Stimulated activated effector memory CD8-positive, alpha-beta T cell treated with anti-CD3 and anti-CD28 coated beads, Interleukin-12 subunit alpha, Interleukin-12 subunit beta, amount 100 ng/mL, for 72 hours (primary cell): ENCODE data around the gene POMGNT2.
A peak's percentile ranks its signal among the peaks of the same experiment; 100 is the strongest.
"Not testable (repeated sequence)": the region's sequence is repeated elsewhere in the genome, so short reads cannot be mapped to it uniquely, and the experiment has no call there.

ENCODE experiments used
- ATAC-seq: fragments of 150-1000 bp; cut with Tn5 transposase; 2 replicates; pipeline ENCODE4 v1.10.0; 2021
- DNase-seq, 2 donors: peaks; one replicate each; pipeline ENCODE4 v3.0.0; 2021 to 2022; ENCODE audit warnings: low spot score in 2 of 2
- H3K27ac Mint-ChIP-seq: one replicate; pipeline ENCODE4 v1.8.0; 2022; ENCODE audit warnings: mild to moderate bottlenecking, mixed read lengths
- H3K36me3 Mint-ChIP-seq: one replicate; pipeline ENCODE4 v1.8.0; 2022; ENCODE audit warnings: mild to moderate bottlenecking, mixed read lengths
- H3K4me1 Mint-ChIP-seq: one replicate; pipeline ENCODE4 v1.8.0; 2022; ENCODE audit warnings: mixed read lengths
- H3K4me3 Mint-ChIP-seq: one replicate; pipeline ENCODE4 v1.8.0; 2022; ENCODE audit warnings: mild to moderate bottlenecking, mixed read lengths
- H3K9me3 Mint-ChIP-seq: one replicate; pipeline ENCODE4 v1.8.0; 2022; ENCODE audit warnings: mixed read lengths

The POMGNT2 gene

DNA sequence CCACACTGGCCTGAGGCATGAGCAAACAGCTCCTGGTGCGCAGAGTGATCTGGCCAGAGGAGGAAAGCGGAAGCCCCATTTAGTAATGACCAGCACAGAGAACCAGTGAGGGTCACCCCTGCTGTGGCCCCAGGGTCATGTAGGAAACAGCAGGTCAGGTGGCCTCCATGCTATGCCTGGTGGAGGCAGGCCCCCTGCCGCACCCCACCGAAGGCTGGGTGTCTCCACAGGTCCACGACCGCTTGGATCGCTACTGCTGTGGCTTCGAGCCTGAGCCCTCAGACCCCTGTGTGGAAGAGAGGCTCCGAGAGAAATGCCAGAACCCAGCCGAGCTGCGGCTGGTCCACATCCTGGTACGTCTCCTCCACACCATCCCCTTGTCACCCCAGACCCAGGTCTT lies 52.6 kb downstream of the POMGNT2 start:
- ATAC-seq (no peak), DNase-seq (no peak)
- no peak overlapping the region for H3K27ac Mint-ChIP-seq
- H3K9me3 Mint-ChIP-seq: peaks cover 13% of the 10 kb centered on the region
- no peak overlapping the region for H3K4me3 Mint-ChIP-seq
- no peaks in the 10 kb centered on the region for H3K4me1 Mint-ChIP-seq
- no peaks in the 10 kb centered on the region for H3K36me3 Mint-ChIP-seq

DNA sequence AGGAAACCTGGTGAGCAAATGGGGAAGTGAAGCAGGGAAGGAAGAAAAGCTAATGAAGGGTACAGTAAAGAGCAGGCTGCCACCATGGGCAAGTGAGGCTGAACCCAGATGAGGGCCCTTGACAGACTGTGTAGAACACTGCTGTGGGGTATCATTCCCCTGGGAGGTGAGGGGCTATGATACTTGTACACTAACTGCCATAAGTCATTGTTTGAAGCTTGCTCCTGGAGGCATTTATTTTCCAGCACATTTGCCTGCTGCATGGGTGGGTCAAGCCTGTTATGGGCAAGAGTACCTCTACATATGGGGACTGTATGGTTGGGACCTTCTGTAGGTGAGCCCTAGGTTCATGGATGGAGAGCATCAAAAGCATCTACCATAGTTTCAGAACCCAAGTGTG lies 57.4 kb downstream of the POMGNT2 start:
- no peaks in the 10 kb centered on the region for H3K4me1 Mint-ChIP-seq
- ATAC-seq: no peak
- H3K27ac Mint-ChIP-seq: no peak overlapping the region
- peaks cover 29% of the 10 kb centered on the region for H3K9me3 Mint-ChIP-seq
- H3K36me3 Mint-ChIP-seq: no peaks in the 10 kb centered on the region
- no peak overlapping the region for H3K4me3 Mint-ChIP-seq
- DNase-seq: peak in 1 of 2 donors; percentile 32

DNA sequence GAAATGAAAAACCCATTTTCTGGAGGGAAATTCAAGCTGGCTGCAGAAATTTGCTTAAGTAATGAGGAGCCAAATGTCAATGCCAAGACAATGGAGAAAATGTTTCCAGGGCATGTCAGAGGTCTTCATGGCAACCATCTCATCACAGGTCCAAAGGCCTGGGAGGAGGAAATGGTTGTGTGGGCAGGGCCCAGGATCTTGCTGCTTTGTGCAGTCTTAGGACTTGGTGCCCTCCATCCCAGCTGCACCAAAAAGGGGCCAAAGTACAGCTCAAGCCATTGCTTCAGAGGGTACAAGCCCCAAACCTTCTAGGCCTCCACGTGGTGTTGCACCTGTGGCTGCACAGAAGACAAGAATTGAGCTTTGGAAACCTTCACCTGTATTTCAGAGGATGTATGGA lies 59.3 kb downstream of the POMGNT2 start:
- DNase-seq (no peak), ATAC-seq (no peak)
- H3K4me1 Mint-ChIP-seq: no peaks in the 10 kb centered on the region
- H3K27ac Mint-ChIP-seq: no peak overlapping the region
- H3K4me3 Mint-ChIP-seq: no peak overlapping the region
- peaks cover 24% of the 10 kb centered on the region for H3K9me3 Mint-ChIP-seq
- H3K36me3 Mint-ChIP-seq: no peaks in the 10 kb centered on the region

DNA sequence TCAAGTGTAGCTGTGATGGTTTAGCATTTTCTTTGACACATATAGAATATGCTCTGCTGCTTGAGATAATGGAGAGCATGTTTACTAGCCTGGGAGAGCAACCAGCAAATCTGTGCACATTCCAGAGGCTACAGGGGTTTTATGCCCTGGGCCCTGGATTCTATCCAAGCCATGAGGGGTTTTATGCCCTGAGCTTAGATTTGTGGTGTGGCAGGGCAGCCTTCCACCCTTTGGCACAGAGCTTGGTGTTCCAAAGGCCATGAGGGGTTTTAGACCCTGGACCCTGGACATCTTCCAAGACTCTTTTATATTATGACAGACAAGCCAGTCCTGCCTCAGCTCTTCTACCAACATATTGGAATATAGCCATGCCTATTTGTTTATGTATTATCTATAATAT lies 60.8 kb downstream of the POMGNT2 start:
- H3K4me3 Mint-ChIP-seq: not testable (repeated sequence)

DNA sequence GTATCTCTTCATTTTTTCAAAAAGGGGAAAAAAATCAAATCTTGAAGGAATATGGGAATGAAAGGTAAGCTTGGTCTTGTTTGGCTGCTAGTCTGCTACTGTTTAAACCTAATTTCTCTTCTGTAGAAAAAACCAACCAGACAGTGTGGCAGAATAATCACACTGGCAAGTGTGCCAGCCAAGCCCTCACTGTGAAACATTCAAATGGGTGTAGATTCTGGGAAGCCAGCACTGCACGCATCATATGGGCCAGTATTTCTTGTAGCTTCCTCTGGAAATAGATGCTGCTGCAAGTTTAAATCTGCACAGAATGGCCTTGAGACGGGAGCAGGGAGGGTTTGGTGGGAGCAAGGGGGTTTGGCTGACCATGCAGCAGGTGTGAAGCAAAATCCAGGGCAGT lies 62.1 kb downstream of the POMGNT2 start:
- Mint-ChIP-seq H3K9me3 (peaks cover 16% of the 10 kb centered on the region), H3K27ac (no peak overlapping the region), H3K36me3 (no peaks in the 10 kb centered on the region), H3K4me3 (no peak overlapping the region), H3K4me1 (no peaks in the 10 kb centered on the region)
- ATAC-seq: no peak
- DNase-seq: no peak

More for the DNA sequence above, 60.8 kb downstream of the POMGNT2 start:
- H3K27ac Mint-ChIP-seq, H3K36me3 Mint-ChIP-seq, ATAC-seq, H3K4me1 Mint-ChIP-seq, DNase-seq: not testable (repeated sequence)
- H3K9me3 Mint-ChIP-seq: peaks cover 16% of the 10 kb centered on the region

DNA sequence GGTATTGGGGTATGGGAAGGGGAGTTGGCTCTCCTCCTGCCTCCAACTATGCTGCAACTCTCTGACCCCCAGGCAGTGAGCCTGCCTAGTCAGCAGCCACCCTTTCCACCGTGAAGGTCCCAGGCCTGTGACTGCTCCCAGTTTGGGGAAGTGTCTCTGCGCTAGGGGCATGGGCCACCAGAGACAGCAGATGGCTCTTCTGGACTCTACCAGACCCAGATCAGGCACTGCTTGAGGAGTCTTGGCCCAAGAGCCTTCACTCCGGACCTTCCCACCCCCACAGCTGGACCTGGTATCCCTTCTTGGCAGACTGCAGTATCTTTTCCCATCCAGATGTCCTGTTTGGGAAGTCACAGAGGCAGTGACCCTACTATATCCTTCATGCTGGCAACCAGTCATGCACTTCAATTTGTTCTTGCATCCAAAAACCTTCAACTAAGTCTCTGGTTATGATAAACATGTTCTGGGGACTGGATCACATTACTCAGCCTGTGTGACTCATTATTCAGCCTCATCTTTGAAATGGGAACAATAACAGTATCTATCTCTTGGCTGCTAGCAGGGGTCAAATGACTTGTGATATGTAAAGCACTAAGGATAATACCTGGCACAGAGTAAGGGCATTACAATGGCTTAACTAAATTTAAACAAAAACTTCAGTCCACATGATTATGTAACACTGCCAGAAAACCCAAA lies 62.7 kb downstream of the POMGNT2 start:
- ATAC-seq (no peak), DNase-seq (peak in 1 of 2 donors; percentile 23)
- Mint-ChIP-seq H3K27ac (no peak overlapping the region), H3K9me3 (peaks cover 16% of the 10 kb centered on the region), H3K36me3 (no peaks in the 10 kb centered on the region), H3K4me3 (no peak overlapping the region), H3K4me1 (peaks cover 6% of the 10 kb centered on the region)

DNA sequence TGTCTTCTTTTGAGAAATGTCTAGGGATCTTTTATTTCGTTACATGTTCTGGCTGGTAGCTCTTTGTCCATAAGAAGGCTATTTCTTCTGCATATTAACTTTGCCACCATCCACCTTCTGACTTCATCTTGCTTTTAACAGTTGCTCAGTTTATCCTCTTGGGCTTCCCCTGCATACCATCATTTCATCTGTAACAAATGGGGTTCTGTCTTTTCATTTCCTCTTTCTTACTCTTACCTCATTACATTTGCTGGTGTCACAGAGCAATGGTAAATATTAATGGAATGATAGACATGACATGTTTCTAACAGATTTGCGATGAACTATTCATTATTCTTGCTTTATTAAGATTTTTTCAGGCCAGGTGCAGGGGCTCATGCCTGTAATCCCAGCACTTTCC lies 64.4 kb downstream of the POMGNT2 start:
- Mint-ChIP-seq H3K4me1 (peaks cover 19% of the 10 kb centered on the region), H3K9me3 (peaks cover 9% of the 10 kb centered on the region), H3K27ac (no peak overlapping the region), H3K4me3 (no peak overlapping the region), H3K36me3 (no peaks in the 10 kb centered on the region)
- ATAC-seq: no peak
- no peak for DNase-seq

DNA sequence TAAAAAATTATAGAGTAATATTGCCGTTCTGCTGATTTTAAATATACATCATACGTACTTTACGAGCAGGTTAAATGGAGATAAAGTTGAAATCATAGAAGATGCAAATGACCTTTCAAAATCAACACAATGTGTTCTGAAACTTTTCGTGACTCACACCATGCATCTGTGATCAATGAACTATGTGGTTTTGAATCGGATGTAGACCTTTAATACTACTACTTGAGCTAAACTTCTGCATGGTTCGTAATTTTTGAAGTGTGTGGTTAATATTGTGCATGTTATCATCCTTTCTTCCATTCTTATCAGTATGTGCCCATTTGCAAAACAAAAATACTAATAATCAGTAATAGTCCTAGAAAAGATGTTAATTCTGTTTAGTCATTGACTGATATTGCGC lies 67.9 kb downstream of the POMGNT2 start:
- H3K36me3 Mint-ChIP-seq: no peaks in the 10 kb centered on the region
- peaks cover 34% of the 10 kb centered on the region for H3K4me1 Mint-ChIP-seq
- H3K9me3 Mint-ChIP-seq: no peaks in the 10 kb centered on the region
- ATAC-seq: peak; percentile 74
- no peak overlapping the region for H3K4me3 Mint-ChIP-seq
- no peak overlapping the region for H3K27ac Mint-ChIP-seq
- no peak for DNase-seq

DNA sequence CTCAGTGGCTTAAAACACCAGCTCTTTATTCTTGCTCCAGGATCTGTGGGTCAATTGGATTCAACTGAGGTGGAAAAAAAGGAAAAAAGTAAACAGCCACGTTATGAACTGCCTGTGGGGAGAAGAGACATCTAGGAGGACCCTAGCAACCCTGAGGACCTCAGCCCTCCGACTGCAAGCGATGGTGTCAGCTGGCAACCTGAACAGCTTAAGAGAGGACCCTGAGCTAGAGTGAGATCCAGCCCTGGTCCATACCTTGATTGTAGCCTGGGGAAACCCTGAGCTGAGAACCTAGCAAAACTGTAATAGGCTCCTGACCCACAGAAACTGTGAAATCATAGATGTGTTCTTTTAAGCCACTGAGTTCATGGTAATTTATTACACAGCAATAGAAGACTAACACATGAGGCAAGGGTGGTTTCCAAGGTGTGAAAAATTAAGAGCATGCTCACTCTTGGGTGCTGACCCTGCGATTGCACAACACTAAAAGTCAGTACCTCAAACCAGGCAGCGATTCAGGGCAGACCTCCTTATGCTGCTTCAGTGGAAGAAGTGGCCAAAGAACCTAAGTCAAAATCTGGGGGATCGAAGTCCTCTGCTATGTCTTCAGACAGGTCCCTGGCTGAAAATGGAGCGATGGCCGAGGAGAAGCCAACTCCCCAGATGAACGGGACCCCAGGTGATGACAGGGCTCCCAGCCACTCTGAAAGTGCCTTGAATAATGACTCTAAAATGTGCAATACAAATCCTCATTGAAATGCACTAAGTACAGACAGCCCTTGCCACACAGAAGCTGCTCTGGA lies 69.1 kb downstream of the POMGNT2 start:
- Mint-ChIP-seq H3K4me3 (no peak overlapping the region), H3K9me3 (no peaks in the 10 kb centered on the region), H3K4me1 (peaks cover 34% of the 10 kb centered on the region), H3K36me3 (no peaks in the 10 kb centered on the region), H3K27ac (no peak overlapping the region)
- ATAC-seq (peak; percentile 89), DNase-seq (no peak)

DNA sequence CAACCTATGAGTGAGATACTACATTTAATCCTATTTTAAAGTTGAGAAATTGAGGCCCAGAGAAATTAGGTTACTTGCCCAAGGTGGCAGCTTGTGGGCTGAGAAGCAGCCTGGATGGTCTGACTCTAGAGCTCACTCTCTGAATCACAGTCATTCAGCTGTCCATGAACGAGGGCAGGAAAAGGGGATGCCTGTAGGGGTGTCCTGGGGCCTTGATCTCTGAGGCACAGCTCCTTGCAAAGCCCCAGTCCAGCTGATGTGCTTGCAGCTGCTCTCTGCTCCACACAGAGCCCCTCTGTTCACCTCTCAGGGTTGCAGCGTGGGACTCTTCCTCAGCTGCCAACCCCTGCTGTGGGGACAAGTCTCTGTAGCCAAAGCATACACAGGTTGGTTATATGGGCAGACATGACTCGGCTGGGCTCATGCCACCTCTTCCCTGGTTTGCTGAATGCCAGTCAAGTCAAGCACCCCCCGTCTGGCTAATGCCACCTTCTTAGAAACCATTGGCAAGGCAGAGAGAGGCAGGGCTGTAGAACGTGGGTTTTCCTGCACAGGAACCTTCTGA lies 70.0 kb downstream of the POMGNT2 start:
- H3K36me3 Mint-ChIP-seq: no peaks in the 10 kb centered on the region
- H3K4me3 Mint-ChIP-seq: no peak overlapping the region
- no peak overlapping the region for H3K27ac Mint-ChIP-seq
- no peaks in the 10 kb centered on the region for H3K9me3 Mint-ChIP-seq
- DNase-seq: no peak
- no peak for ATAC-seq
- H3K4me1 Mint-ChIP-seq: peaks cover 34% of the 10 kb centered on the region

DNA sequence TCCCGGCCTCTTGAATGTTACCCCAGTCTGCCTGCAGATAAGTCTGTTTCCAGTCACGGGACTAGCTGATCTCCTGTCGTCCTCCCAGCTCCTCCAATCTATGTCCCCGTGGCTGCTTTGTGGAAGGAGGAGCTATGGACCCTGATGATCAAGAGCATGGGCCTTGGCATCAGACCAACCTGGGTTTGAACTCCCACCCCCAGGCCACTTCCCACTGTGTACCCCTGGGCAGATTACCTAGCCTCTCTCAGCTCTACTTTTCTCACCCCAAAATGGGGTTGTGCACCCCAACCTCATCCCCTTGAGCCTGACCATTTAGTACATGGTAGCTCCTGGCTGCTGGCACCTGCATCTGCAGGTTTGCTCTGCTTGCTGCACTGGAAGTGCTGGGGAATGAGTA lies 71.0 kb downstream of the POMGNT2 start:
- ATAC-seq (no peak), DNase-seq (no peak)
- Mint-ChIP-seq H3K4me1 (peaks cover 34% of the 10 kb centered on the region), H3K27ac (no peak overlapping the region), H3K36me3 (no peaks in the 10 kb centered on the region), H3K4me3 (no peak overlapping the region), H3K9me3 (no peaks in the 10 kb centered on the region)

DNA sequence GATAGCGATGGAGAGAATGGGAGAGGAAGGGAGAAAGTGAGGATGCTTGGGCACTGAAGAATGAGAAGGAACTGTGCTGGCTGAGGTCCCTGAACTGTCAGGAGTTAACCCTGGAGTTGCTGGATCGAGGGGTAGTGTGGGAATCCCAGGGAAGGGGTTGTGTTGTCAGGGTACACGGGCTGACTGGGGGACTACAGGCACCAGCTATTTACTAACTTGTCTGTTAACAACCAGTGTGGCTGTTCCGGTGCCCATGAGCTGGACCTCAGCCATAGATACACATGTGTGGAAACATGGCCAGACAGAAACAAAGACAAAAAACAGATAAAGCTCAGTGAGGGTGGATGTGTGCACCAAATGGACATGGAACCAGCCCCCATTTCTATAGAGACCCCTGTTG lies 71.7 kb downstream of the POMGNT2 start:
- Mint-ChIP-seq H3K4me3 (no peak overlapping the region), H3K36me3 (no peaks in the 10 kb centered on the region), H3K4me1 (peaks cover 34% of the 10 kb centered on the region), H3K27ac (no peak overlapping the region), H3K9me3 (no peaks in the 10 kb centered on the region)
- DNase-seq (no peak), ATAC-seq (no peak)

DNA sequence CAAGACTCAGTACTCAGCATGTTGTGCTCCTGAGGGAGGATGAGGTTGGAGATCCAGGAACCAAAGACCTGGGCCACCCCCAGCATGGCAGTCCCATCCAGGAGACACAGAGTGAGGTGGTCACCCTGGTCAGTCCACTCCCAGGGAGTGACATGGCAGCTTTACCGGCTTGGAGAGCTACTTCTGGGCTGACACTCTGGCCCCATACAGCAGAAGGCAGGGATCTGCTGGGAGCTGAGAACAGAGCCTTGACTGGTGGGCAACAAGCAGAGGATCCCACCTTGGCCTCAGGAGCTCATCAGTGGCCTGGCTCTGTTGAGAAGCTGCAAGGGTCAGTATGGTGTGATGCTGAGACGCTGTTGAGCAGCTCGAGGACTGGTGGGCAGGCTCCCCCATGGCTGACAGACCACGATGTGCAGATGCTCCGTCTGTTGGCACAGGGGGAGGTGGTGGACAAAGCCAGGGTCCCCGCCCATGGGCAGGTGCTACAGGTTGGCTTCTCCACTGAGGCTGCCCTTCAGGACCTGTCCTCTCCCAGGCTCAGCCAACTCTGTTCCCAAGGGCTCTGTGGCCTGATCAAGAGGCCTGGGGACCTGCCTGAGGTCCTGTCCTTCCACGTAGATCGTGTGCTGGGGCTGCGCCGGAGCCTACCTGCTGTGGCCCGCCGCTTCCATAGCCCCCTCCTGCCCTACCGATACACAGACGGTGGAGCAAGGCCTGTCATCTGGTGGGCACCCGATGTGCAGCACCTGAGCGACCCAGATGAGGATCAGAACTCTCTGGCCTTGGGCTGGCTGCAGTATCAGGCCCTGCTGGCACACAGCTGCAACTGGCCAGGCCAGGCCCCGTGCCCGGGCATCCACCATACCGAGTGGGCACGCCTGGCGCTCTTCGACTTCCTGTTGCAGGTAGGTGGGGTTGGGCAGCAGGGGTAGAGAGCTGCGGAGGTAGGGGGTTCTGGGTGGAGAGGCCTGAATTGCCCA lies 72.9 kb downstream of the POMGNT2 start:
- Mint-ChIP-seq H3K36me3 (no peaks in the 10 kb centered on the region), H3K4me3 (no peak overlapping the region), H3K9me3 (no peaks in the 10 kb centered on the region), H3K27ac (no peak overlapping the region), H3K4me1 (peaks cover 25% of the 10 kb centered on the region)
- DNase-seq (no peak), ATAC-seq (no peak)

DNA sequence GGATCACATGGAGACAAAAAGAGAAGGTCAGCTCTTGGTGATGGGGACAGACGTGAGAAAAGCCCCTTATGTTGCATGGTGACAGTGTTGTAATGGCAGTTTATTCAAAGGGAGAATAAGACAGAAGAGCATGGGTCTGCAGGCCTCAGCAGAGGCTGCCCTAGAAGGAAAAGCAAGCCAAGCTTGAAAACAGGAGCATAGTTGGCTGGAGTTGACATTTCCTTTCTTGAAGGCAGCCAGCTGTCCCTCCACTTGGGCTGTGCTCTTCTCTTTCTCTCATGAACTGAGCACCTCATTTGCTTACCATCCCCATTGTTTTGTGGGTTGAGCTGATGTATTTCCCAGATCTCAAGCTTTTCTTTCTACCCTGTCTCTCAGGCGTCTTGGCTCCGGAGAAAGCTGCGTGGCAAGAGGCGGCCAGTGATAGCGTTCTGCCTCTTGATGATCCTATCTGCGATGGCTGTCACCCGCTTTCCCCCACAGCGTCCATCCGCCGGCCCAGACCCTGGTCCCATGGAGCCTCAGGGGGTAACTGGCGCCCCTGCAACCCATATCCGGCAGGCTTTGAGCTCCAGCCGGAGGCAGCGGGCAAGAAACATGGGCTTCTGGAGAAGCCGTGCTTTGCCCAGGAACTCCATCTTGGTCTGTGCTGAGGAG lies 73.9 kb downstream of the POMGNT2 start:
- Mint-ChIP-seq H3K36me3 (no peaks in the 10 kb centered on the region), H3K27ac (no peak overlapping the region), H3K4me1 (peaks cover 20% of the 10 kb centered on the region), H3K4me3 (no peak overlapping the region), H3K9me3 (no peaks in the 10 kb centered on the region)
- ATAC-seq: no peak
- no peak for DNase-seq

DNA sequence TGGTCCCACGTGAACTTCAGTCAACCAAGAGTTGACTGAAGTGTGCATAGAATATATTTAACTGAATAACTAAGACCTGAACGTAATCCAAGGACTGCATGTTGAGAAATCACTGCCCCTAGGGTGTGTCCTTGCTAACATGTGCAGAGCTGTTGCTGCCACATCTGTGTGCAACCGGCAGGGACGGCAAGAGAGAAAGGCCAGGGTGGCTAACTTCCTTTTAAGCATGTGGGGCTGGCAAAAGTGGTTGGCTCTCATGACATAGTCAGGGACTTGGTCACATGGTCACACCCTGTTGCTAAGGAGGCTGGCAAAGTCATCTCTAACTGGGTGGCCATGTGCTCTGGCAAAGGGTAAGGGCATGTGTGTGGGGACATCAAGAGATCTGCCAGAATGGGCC lies 74.4 kb downstream of the POMGNT2 start:
- no peaks in the 10 kb centered on the region for H3K36me3 Mint-ChIP-seq
- no peak overlapping the region for H3K4me3 Mint-ChIP-seq
- H3K27ac Mint-ChIP-seq: no peak overlapping the region
- DNase-seq: no peak
- ATAC-seq: no peak
- H3K9me3 Mint-ChIP-seq: no peaks in the 10 kb centered on the region
- peaks cover 14% of the 10 kb centered on the region for H3K4me1 Mint-ChIP-seq
